Measurements from ENCODE around the gene SLC26A1. TPM values are rescaled to one million over a fixed set of nuclear protein-coding genes. Genes with fewer than 3 reads are reported as not detected.

SLC26A1 gene
- total and polyA plus RNA-seq, 2 experiments from 2014 or later, result 0.22 to 1.8 TPM

DNA sequence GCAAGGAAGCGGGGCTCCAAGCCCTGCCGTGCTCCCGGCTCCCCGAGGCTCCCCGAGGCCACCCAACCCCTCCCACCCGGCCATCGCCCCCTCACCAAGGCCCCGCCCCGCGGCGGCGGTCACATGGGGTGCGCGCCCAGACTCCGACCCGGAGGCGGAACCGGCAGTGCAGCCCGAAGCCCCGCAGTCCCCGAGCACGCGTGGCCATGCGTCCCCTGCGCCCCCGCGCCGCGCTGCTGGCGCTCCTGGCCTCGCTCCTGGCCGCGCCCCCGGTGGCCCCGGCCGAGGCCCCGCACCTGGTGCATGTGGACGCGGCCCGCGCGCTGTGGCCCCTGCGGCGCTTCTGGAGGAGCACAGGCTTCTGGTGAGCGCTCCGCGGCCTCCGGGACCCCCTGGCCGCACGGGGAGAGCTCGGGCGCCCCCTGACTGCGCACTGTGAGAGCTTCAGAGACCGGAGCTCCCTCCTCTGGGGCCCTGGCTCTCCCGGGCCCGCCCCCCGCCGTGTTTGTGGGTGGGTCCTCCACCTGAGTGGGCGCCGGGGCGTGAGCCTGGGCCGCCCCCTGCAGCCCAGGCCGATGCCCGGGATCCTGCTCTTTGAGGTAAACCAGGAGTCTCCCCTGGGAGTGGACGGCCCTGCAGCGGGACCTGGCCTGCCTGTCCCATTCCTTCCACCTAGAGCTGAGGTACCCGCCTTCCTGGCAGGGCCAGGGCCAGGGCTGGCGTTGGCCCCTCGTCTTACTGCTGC lies 6.2 kb downstream of the SLC26A1 start, which contains the start of gene IDUA:
Gene IDUA (plus strand): TSS at position 166 of the 745 bp plus-strand sequence. CDS start 41 bp downstream, at position 207.
- peak within 1 kb of the TSS; percentile 81 for H3K4me2 ChIP-seq (ENCODE audit: unreplicated experiment)
- H3K9ac ChIP-seq, result peak within 1 kb of the TSS; percentile 78
- no peaks in the 10 kb centered on the region for H3K9me3 ChIP-seq (ENCODE audit: low read depth)
- H3F3A ChIP-seq (ENCODE audit: insufficient read depth), result 0 out of 2 replicates have a peak, but pooled peaks cover 10% of the 10 kb centered on the region
- TF ChIP-seq EZH2phosphoT487 (IDR thresholded peaks at IDR 0.05; ENCODE audit: insufficient read depth, low read depth) (no peak), EZH2 (IDR thresholded peaks at IDR 0.05; ENCODE audit: insufficient read depth, poor library complexity, severe bottlenecking) (no peak)
- peak; percentile 90 for DNase-seq
- peaks cover 17% of the 10 kb centered on the region for H3K4me1 ChIP-seq (ENCODE audit: insufficient read depth)
- H3K36me3 ChIP-seq (ENCODE audit: low read depth), result no peaks in the 10 kb centered on the region
- no peaks in the 10 kb centered on the region for H3K9me2 ChIP-seq (ENCODE audit: insufficient read depth)
- 0 to 2% methylated on average over 52 to 55 of the region's 69 CpGs for WGBS, 2 experiments (ENCODE audit: low coverage in 1 of 2, low lambda C conversion rate in 2 of 2, missing lambda C conversion rate in 2 of 2)
- no peaks in the 10 kb centered on the region for H3K79me2 ChIP-seq (ENCODE audit: insufficient read depth)
- peak within 1 kb of the TSS; percentile 86 for H2AFZ ChIP-seq
- no peaks in the 10 kb centered on the region for H3K27me3 ChIP-seq (replicated peaks; ENCODE audit: insufficient read depth)
- H3K4me3 ChIP-seq, result peak within 1 kb of the TSS; percentile 79
- H3K27ac ChIP-seq, result peak within 1 kb of the TSS; percentile 42
- in situ Hi-C loops (cut with MboI), result no loop called here
- H4K20me1 ChIP-seq (ENCODE audit: insufficient read depth), result no peaks in the 10 kb centered on the region

- no peaks in the 10 kb centered on the region for H3K9me3 ChIP-seq (ENCODE audit: low read depth)
- H4K20me1 ChIP-seq (ENCODE audit: insufficient read depth), result no peaks in the 10 kb centered on the region
- TF ChIP-seq EZH2phosphoT487 (IDR thresholded peaks at IDR 0.05; ENCODE audit: insufficient read depth, low read depth) (no peak), EZH2 (IDR thresholded peaks at IDR 0.05; ENCODE audit: insufficient read depth, poor library complexity, severe bottlenecking) (no peak)
- H3K36me3 ChIP-seq (ENCODE audit: low read depth), result no peaks in the 10 kb centered on the region
- 1 to 2% methylated on average over 13 to 14 of the region's 14 CpGs for WGBS, 2 experiments (ENCODE audit: low coverage in 1 of 2, low lambda C conversion rate in 2 of 2, missing lambda C conversion rate in 2 of 2)
- H3K4me1 ChIP-seq (ENCODE audit: insufficient read depth), result peaks cover 17% of the 10 kb centered on the region
- no peaks in the 10 kb centered on the region for H3K9me2 ChIP-seq (ENCODE audit: insufficient read depth)
- peak overlapping the region; percentile 79 for H3K4me3 ChIP-seq
- DNase-seq, result no peak
- H3K27me3 ChIP-seq (replicated peaks; ENCODE audit: insufficient read depth), result no peaks in the 10 kb centered on the region
- H3K27ac ChIP-seq, result peak overlapping the region; percentile 42; the same call in 1 of the 2 replicates
- no peaks in the 10 kb centered on the region for H3K79me2 ChIP-seq (ENCODE audit: insufficient read depth)
- H2AFZ ChIP-seq, result peak overlapping the region; percentile 86
- peak overlapping the region; percentile 81 for H3K4me2 ChIP-seq (ENCODE audit: unreplicated experiment)
- H3K9ac ChIP-seq, result peak overlapping the region; percentile 78
- in situ Hi-C loops (cut with MboI), result no loop called here
- 0 out of 2 replicates have a peak, but pooled peaks cover 10% of the 10 kb centered on the region for H3F3A ChIP-seq (ENCODE audit: insufficient read depth)
Observed at GRCh38 chr4:986428-986878, 6.8 kb downstream of the SLC26A1 start.

GRCh38 chr4:985123-985830 lies 7.9 kb downstream of the SLC26A1 start:
- no peaks in the 10 kb centered on the region for H4K20me1 ChIP-seq (ENCODE audit: insufficient read depth)
- in situ Hi-C loops (cut with MboI), result no loop called here
- no peaks in the 10 kb centered on the region for H3K36me3 ChIP-seq (ENCODE audit: low read depth)
- peak overlapping the region; percentile 95 for H2AFZ ChIP-seq
- H3K27ac ChIP-seq, result no peak overlapping the region
- no peaks in the 10 kb centered on the region for H3K9me3 ChIP-seq (ENCODE audit: low read depth)
- peak overlapping the region; percentile 67 for H3K4me3 ChIP-seq
- 23 to 24% methylated on average over 23 of the region's 23 CpGs for WGBS, 2 experiments (ENCODE audit: low coverage in 1 of 2, low lambda C conversion rate in 2 of 2, missing lambda C conversion rate in 2 of 2)
- peak; percentile 77 for DNase-seq
- no peaks in the 10 kb centered on the region for H3K9me2 ChIP-seq (ENCODE audit: insufficient read depth)
- H3K79me2 ChIP-seq (ENCODE audit: insufficient read depth), result no peaks in the 10 kb centered on the region
- H3K9ac ChIP-seq, result peak overlapping the region; percentile 59
- no peaks in the 10 kb centered on the region for H3K27me3 ChIP-seq (replicated peaks; ENCODE audit: insufficient read depth)
- H3F3A ChIP-seq (ENCODE audit: insufficient read depth), result 0 out of 2 replicates have a peak, but pooled peaks cover 10% of the 10 kb centered on the region
- peaks cover 17% of the 10 kb centered on the region for H3K4me1 ChIP-seq (ENCODE audit: insufficient read depth)
- H3K4me2 ChIP-seq (ENCODE audit: unreplicated experiment), result peak overlapping the region; percentile 81
- TF ChIP-seq EZH2 (IDR thresholded peaks at IDR 0.05; ENCODE audit: insufficient read depth, poor library complexity, severe bottlenecking) (no peak), EZH2phosphoT487 (IDR thresholded peaks at IDR 0.05; ENCODE audit: insufficient read depth, low read depth) (no peak)

GRCh38 chr4:984336-985054 lies 8.7 kb downstream of the SLC26A1 start:
- Histone ChIP-seq H4K20me1 (ENCODE audit: insufficient read depth) (no peaks in the 10 kb centered on the region), H3F3A (ENCODE audit: insufficient read depth) (0 out of 2 replicates have a peak, but pooled peaks cover 10% of the 10 kb centered on the region), H3K9ac (peak overlapping the region; percentile 59), H3K4me3 (peak overlapping the region; percentile 67), H3K9me2 (ENCODE audit: insufficient read depth) (no peaks in the 10 kb centered on the region), H3K9me3 (ENCODE audit: low read depth) (no peaks in the 10 kb centered on the region), H3K27me3 (replicated peaks; ENCODE audit: insufficient read depth) (no peaks in the 10 kb centered on the region), H3K4me1 (ENCODE audit: insufficient read depth) (peaks cover 18% of the 10 kb centered on the region), H3K4me2 (ENCODE audit: unreplicated experiment) (peak overlapping the region; percentile 81), H3K79me2 (ENCODE audit: insufficient read depth) (no peaks in the 10 kb centered on the region), H2AFZ (peak overlapping the region; percentile 95), H3K27ac (no peak overlapping the region), H3K36me3 (ENCODE audit: low read depth) (no peaks in the 10 kb centered on the region)
- 66% methylated on average over 15 of the region's 15 CpGs for WGBS, 2 experiments (ENCODE audit: low coverage in 1 of 2, low lambda C conversion rate in 2 of 2, missing lambda C conversion rate in 2 of 2)
- DNase-seq, result no peak
- TF ChIP-seq EZH2phosphoT487 (IDR thresholded peaks at IDR 0.05; ENCODE audit: insufficient read depth, low read depth) (no peak), EZH2 (IDR thresholded peaks at IDR 0.05; ENCODE audit: insufficient read depth, poor library complexity, severe bottlenecking) (no peak)
- in situ Hi-C loops (cut with MboI), result no loop called here
